ENCODE results near the gene ZBTB4. TPM values are rescaled to one million over a fixed set of nuclear protein-coding genes. Genes with fewer than 3 reads are reported as not detected.
"Not testable (repeated sequence)": the region's sequence is repeated elsewhere in the genome, so short reads cannot be mapped to it uniquely, and the experiment has no call there.

The ZBTB4 gene
- total RNA-seq, 2 experiments from 2014 or later = 25.8 to 28.4 TPM

DNA sequence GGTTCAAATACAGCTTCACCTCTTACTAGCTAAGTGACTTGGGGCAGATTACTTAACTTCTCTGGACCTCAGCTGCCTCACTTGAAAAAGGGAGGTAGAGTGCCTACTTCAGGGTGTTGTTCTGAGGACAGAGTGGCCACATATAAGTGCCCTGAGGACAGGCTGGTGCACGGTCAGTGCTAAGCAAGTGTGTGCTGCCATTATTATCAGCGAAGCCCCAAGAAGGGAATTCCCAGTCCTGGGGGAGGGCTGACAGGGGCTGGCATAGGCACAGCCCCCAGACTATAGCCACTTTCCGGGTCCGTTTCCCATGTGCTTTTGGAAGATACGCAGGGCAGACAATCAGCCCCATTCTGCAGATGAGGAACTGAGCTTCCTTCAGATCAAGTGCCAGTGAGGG, 2.5 kb downstream of the ZBTB4 start:
- no peak overlapping the region for H3K27ac Mint-ChIP-seq
- peaks cover 8% of the 10 kb centered on the region for H3K36me3 Mint-ChIP-seq (ENCODE audit: low read depth)
- H3K9me3 Mint-ChIP-seq = no peaks in the 10 kb centered on the region
- H3K4me1 Mint-ChIP-seq = peaks cover 62% of the 10 kb centered on the region
- ChIA-PET POLR2A (interaction anchor here (0.6 kb wide), 2 partner anchors 36 to 147 kb away, joined by 3 read pairs; no protein-coding TSS in a partner anchor), CTCF (interaction anchor here (0.7 to 2.9 kb wide), 5 partner anchors 12 to 101 kb away, joined by 3 to 13 read pairs (median 4); no protein-coding TSS in a partner anchor)
- H3K4me3 Mint-ChIP-seq = peak overlapping the region; percentile 84
- DNase-seq = no peak
- H3K27me3 Mint-ChIP-seq = no peaks in the 10 kb centered on the region

DNA sequence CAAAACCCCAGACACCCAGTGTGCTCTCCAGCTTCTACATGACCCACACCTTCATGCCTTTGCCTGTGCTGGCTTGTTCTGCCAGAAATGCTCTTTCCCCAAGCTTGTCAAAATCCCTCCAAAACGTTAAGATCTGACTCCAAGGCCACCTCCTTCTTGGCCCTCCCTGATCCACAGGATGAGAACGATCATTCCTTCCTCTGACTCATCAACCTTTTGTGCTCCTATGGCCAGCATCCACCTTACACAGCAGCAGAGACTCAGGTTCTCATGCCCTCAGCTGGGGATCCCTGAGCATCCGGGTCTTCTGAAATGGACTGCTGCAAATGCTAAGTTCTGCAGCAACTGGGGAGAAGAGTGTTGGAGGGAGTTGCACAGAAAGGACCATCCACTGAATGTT, 2.9 kb downstream of the ZBTB4 start:
- no peaks in the 10 kb centered on the region for H3K27me3 Mint-ChIP-seq

DNA sequence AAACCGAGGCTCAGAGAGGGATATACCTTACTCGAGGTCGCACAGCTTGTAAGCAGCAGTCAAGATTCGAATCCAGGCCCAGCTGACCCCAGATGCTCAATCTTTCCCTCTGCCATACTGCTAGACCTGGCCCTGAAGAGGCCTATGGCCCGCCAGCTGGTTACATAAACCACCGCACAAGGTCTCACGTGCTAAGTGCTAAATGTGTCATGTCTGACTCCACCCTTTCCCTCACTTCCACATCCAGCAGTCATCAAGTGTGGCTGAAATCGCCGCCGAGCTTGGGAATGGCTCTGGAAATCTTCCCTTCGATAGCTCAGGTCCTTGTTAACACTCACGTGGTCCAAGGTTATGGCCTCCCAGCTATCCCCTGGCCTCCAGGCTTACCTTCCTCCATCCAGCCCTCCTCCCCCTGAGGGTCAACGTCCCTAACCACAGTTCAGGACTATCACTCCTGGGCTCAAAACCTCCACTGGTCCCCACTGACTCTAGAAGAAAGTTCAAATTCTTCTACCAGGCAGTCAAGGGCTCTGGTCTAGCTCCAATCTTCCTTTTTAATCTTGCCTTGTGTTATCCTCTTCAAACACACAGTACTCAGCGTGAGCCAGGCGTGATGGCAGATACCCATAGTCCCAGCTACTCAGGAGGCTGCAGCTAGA, 3.5 kb downstream of the ZBTB4 start:
- no peak for DNase-seq
- Mint-ChIP-seq H3K4me1 (peaks cover 61% of the 10 kb centered on the region), H3K27me3 (no peaks in the 10 kb centered on the region), H3K27ac (peak overlapping the region; percentile 10), H3K4me3 (no peak overlapping the region), H3K36me3 (ENCODE audit: low read depth) (peaks cover 8% of the 10 kb centered on the region), H3K9me3 (no peaks in the 10 kb centered on the region)
- ChIA-PET CTCF (interaction anchor here (0.9 to 2.9 kb wide), 3 partner anchors 11 to 39 kb away, joined by 4 to 13 read pairs (median 4); no protein-coding TSS in a partner anchor), POLR2A (no interaction called here)

More for the DNA sequence above, 2.9 kb downstream of the ZBTB4 start:
- Mint-ChIP-seq H3K27ac (peak overlapping the region; percentile 10), H3K4me1 (peaks cover 62% of the 10 kb centered on the region), H3K36me3 (ENCODE audit: low read depth) (peaks cover 8% of the 10 kb centered on the region), H3K4me3 (no peak overlapping the region), H3K9me3 (no peaks in the 10 kb centered on the region)
- no peak for DNase-seq
- POLR2A ChIA-PET = interaction anchor here (0.6 kb wide), 1 partner anchor 147 kb away, joined by 3 read pairs; no protein-coding TSS in a partner anchor
- CTCF ChIA-PET = interaction anchor here (0.9 to 2.9 kb wide), 3 partner anchors 12 to 84 kb away, joined by 4 to 13 read pairs (median 6); no protein-coding TSS in a partner anchor

DNA sequence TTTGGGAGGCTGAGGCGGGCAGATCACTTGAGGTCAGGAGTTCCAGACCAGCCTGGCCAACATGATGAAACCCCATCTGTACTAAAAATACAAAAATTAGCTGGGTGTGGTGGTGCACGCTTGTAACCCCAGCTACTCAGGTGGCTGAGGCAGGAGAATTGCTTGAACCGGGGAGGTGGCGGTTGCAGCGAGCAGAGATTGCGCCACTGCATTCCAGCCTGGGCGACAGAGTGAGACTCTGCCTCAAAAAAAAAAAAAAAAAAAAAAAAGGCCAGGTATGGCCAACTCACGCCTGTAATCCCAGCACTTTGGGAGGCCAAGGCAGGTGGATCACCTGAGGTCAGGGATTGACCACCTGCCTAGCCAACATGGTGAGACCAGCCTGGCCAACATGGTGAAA, 4.7 kb downstream of the ZBTB4 start:
- H3K4me3 Mint-ChIP-seq; DNase-seq; CTCF ChIA-PET; H3K36me3 Mint-ChIP-seq (ENCODE audit: low read depth); H3K9me3 Mint-ChIP-seq; POLR2A ChIA-PET; H3K27me3 Mint-ChIP-seq: not testable (repeated sequence)
- Mint-ChIP-seq H3K4me1 (peaks cover 53% of the 10 kb centered on the region), H3K27ac (peak overlapping the region; percentile 50)

DNA sequence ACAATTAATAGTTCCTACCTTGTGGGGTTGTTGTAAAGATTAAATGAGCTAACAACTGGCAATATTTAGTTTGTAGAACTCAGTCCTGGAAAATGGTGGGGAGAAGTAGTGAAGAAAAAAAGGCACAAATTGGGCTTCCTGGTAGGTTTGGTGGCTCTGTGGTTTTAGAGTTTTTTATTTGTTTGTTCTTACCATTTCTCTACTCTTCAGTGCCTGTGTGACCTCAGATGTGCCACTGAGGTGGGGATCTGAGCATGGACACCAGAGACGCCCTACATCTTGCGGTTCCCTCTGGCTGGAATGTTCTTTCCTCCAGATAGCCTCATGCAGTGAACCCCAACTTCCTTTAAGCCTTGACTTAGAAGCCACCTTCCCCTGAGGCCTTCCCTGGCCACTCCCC, 7.7 kb downstream of the ZBTB4 start:
- Mint-ChIP-seq H3K4me3 (no peak overlapping the region), H3K36me3 (ENCODE audit: low read depth) (peaks cover 5% of the 10 kb centered on the region), H3K27ac (no peak overlapping the region), H3K9me3 (no peaks in the 10 kb centered on the region), H3K27me3 (no peaks in the 10 kb centered on the region), H3K4me1 (peaks cover 44% of the 10 kb centered on the region)
- ChIA-PET CTCF (interaction anchor here (2.0 kb wide), 1 partner anchor 35 kb away, joined by 7 read pairs; no protein-coding TSS in a partner anchor), POLR2A (no interaction called here)
- no peak for DNase-seq

DNA sequence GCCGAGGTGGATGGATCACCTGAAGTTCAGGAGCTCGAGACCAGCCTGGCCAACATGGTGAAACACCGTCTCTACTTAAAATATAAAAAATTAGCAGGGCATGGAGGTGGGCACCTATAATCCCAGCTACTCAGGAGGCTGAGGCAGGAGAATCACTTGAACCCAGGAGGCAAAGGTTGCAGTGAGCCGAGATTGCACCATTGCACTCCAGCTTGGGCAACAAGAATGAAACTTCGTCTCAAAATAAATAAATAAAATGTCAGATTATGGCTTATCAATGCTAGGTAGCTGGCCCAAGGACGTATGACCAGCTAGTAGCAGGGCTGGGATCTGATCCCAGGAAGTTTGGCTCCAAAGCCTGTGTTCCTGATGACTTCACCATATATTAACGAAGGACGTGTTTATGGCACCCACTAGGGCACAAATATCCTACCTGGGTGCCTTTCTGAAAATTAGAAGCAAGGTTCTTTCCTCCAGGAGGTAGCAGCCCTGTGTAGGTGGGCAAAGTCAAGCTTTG, 8.9 kb downstream of the ZBTB4 start:
- H3K36me3 Mint-ChIP-seq (ENCODE audit: low read depth); DNase-seq; H3K27ac Mint-ChIP-seq; H3K9me3 Mint-ChIP-seq; H3K27me3 Mint-ChIP-seq; H3K4me3 Mint-ChIP-seq; POLR2A ChIA-PET: not testable (repeated sequence)
- CTCF ChIA-PET = interaction anchor here (0.5 to 2.0 kb wide), 4 partner anchors 9 to 57 kb away, joined by 3 to 7 read pairs (median 4); no protein-coding TSS in a partner anchor
- H3K4me1 Mint-ChIP-seq = peaks cover 34% of the 10 kb centered on the region

DNA sequence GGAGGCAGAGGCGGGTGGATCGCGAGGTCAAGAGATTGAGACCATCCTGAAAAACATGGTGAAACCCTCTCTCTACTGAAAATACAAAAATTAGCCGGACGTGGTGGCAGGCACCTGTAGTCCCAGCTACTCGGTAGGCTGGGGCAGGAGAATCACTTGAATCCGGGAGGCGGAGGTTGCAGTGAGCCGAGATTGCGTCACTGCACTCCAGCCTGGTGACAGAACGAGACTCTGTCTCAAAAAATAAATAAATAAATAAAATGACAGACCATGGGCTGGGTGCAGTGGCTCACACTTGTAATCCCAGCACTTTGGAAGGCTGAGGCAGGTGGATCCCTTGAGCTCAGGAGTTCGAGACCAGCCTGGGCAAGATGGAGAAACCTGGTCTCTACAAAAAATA, 9.6 kb downstream of the ZBTB4 start:
- H3K36me3 Mint-ChIP-seq (ENCODE audit: low read depth); H3K9me3 Mint-ChIP-seq; H3K27me3 Mint-ChIP-seq; DNase-seq; H3K4me3 Mint-ChIP-seq; H3K27ac Mint-ChIP-seq; POLR2A ChIA-PET: not testable (repeated sequence)
- CTCF ChIA-PET = interaction anchor here (0.8 to 2.0 kb wide), 3 partner anchors 9 to 33 kb away, joined by 3 to 7 read pairs (median 3); no protein-coding TSS in a partner anchor
- H3K4me1 Mint-ChIP-seq = peaks cover 31% of the 10 kb centered on the region

DNA sequence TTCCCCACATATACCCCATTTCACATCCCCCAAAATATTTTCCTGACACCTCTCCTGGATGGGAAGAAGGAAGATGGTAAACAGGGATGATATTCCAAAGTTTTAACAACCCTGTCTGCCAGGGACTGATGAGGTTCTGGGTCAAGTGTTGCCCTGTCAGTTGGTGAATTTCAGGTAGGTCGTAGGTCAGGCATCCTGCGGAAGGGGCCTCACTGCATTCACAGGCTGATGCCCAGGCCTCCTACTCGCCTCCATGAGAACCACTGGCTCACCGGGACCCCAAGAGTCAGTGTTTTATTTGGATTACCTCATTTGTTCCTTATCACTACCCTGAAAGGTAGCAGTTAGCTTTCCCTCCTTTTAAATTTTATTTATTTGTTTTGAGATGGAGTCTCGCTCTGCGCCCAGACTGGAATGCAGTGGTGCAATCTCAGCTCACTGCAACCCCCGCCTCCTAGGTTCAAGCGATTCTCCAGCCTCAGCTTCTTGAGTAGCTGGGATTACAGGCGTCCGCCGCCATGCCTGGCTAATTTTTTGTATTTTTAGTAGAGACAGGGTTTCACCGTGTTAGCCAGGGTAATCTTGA, 10.5 kb downstream of the ZBTB4 start:
- Mint-ChIP-seq H3K36me3 (ENCODE audit: low read depth) (peaks cover 7% of the 10 kb centered on the region), H3K27ac (no peak overlapping the region), H3K4me3 (no peak overlapping the region), H3K4me1 (peaks cover 31% of the 10 kb centered on the region), H3K9me3 (no peaks in the 10 kb centered on the region), H3K27me3 (no peaks in the 10 kb centered on the region)
- DNase-seq = no peak
- POLR2A ChIA-PET = no interaction called here
- CTCF ChIA-PET = interaction anchor here (0.6 to 1.1 kb wide), 2 partner anchors 92 to 108 kb away, joined by 3 read pairs; no protein-coding TSS in a partner anchor

DNA sequence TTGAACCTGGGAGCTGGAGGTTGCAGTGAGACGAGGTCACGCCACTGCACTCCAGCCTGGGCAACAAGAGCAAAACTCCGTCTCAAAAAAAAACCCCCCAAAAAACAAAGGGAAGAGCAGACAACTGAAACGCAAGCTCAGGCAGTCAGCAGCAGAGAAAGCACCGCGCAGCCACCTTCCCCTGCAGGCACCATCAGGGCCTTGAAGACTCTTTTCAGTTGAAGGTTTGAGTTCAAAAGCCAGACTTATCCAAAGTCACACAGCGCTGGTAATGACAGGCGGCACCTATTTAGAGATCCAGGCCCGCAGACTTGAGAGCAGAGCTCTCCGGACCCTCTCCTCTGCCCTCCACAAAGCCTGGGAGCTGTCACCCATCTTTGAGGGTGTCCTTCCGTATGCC, 11.1 kb downstream of the ZBTB4 start:
- ChIA-PET POLR2A (no interaction called here), CTCF (interaction anchor here (0.6 to 1.1 kb wide), 2 partner anchors 93 to 107 kb away, joined by 3 read pairs; no protein-coding TSS in a partner anchor)
- no peak overlapping the region for H3K4me3 Mint-ChIP-seq
- no peak overlapping the region for H3K27ac Mint-ChIP-seq
- H3K27me3 Mint-ChIP-seq = no peaks in the 10 kb centered on the region
- no peak for DNase-seq
- peaks cover 28% of the 10 kb centered on the region for H3K4me1 Mint-ChIP-seq
- peaks cover 11% of the 10 kb centered on the region for H3K36me3 Mint-ChIP-seq (ENCODE audit: low read depth)
- H3K9me3 Mint-ChIP-seq = no peaks in the 10 kb centered on the region

DNA sequence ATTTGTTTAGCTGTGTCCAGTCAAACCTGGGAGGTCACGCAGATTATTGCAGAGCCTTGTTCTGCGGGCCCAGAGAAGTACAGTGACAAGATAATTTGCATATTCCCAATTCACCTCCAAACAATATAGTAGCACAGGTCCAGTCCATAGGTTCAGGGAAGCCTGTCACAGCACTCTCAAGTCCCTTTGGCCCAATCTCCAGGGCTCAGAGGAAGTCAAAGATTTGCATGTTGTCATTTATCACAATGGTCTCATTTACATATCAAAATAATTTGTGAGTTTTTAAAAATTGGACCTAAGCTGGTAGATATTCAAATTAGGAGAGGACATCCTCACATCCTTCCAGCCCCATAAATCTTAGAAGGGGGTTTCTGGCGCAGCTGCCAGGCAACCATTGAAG, 11.9 kb downstream of the ZBTB4 start:
- Mint-ChIP-seq H3K9me3 (no peaks in the 10 kb centered on the region), H3K36me3 (ENCODE audit: low read depth) (peaks cover 13% of the 10 kb centered on the region), H3K4me3 (no peak overlapping the region), H3K4me1 (peaks cover 24% of the 10 kb centered on the region), H3K27ac (peak overlapping the region; percentile 13), H3K27me3 (no peaks in the 10 kb centered on the region)
- ChIA-PET POLR2A (no interaction called here), CTCF (interaction anchor here (0.5 kb wide), 1 partner anchor 86 kb away, joined by 4 read pairs; no protein-coding TSS in a partner anchor)
- DNase-seq = no peak

DNA sequence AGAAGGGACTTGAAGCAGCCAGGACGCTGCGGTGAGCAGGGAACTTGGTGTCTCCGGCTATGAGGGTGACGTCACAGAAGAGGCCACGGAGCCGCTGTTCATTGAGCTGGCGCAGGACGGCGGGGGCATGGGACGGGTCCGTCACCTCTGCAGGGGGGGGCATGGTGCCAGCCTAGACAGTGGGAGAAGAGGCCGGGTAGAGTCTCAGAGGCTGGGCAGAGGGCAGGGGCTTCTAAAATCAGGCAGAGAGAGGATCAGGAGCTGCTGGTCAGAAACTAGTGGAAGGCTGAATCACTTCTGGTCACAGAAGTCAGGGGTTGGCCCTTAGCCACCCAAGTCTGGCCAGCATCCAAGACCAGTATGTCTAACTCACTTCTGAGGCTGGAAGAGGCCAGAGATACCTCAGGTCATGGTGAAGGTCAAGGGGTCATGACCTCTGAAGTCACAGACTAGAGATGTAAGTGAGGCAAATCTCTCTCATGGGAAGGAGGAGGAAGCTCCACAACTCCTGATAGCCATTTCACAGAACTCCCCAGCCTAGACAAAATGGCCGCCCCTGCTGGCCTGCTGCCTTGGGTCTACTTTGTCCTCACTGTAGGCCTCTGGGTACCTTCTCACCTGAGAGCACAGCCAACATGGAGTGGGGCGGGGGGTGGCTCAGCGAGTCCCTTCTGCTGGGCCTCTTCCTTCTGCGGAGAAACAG, 12.6 kb downstream of the ZBTB4 start:
- Mint-ChIP-seq H3K27me3 (no peaks in the 10 kb centered on the region), H3K4me1 (peaks cover 21% of the 10 kb centered on the region), H3K36me3 (ENCODE audit: low read depth) (peaks cover 13% of the 10 kb centered on the region), H3K27ac (peak overlapping the region; percentile 54), H3K4me3 (no peak overlapping the region), H3K9me3 (no peaks in the 10 kb centered on the region)
- POLR2A ChIA-PET = no interaction called here
- CTCF ChIA-PET = interaction anchor here (0.5 kb wide), 1 partner anchor 85 kb away, joined by 4 read pairs; no protein-coding TSS in a partner anchor
- DNase-seq = no peak

DNA sequence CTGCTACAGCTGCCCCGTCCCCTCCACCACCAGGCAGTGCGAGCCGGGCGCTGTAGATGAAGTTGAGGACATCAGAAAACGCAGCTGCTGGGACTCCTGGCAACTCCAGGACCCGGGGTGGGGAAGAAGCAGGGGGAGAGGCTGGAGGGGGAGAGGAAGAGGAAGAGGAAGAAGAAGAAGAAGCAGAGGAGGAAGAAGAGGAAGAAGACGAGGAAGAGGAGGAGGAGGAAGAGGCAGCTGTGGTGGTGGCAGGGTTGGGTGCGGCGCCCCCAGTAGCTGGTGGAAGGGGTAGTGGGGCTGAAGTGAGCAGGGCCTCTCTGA, 13.2 kb downstream of the ZBTB4 start:
- ChIA-PET POLR2A (no interaction called here), CTCF (no interaction called here)
- H3K9me3 Mint-ChIP-seq = no peaks in the 10 kb centered on the region
- no peaks in the 10 kb centered on the region for H3K27me3 Mint-ChIP-seq
- H3K27ac Mint-ChIP-seq = no peak overlapping the region
- H3K4me3 Mint-ChIP-seq = no peak overlapping the region
- peaks cover 17% of the 10 kb centered on the region for H3K4me1 Mint-ChIP-seq
- H3K36me3 Mint-ChIP-seq (ENCODE audit: low read depth) = peaks cover 16% of the 10 kb centered on the region
- DNase-seq = no peak

Measured in activated CD4-positive, alpha-beta T cell treated with anti-CD3 and anti-CD28 coated beads, Interleukin-2, amount 10 ng/mL, durations not matched to agents 7 days and 5 days (primary cell).